Stimulated activated CD4-positive, alpha-beta T cell treated with anti-CD3 and anti-CD28 coated beads, Interleukin-12 subunit alpha, Interleukin-12 subunit beta, amount 100 ng/mL, for 24 hours (primary cell): ENCODE data around the gene CLASP1.

ENCODE experiments used
- DNase-seq, 2 experiments: peaks; one replicate each; pipeline ENCODE4 v3.0.0-alpha.2; 2020; ENCODE audit warnings: low read depth in 2 of 2

The CLASP1 gene

DNA sequence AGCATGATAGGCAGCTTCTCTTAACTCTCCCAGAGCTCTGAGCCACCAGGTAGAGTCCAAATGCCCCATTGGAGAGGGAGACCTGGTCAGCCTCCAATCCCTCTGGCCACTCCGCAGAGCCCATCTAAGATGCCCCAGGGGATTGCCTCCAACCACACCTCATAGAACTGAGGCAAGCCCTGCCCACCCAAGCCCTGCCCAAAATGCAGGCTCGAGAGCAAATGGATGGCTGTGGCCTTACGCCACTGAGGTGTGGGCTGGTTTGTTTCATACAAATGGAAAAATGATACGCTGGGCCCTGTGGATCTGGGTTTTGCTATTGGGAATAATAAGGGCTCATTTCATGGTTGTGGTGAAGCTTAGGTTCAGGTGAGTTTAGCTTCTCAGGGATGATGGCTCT is 361.3 kb downstream of the CLASP1 start:
- DNase-seq: no peak
